GM12878 (cell line): ENCODE data around the gene WWOX. TPM values are rescaled to one million over a fixed set of nuclear protein-coding genes. Genes with fewer than 3 reads are reported as not detected.

Experiments
- ATAC-seq: fragments of 200-7000 bp; cut with Tn5 transposase; 3 replicates; pipeline ENCODE4 v1.9.1; 2020; ENCODE audit warnings: mild to moderate bottlenecking, moderate library complexity
- BruUV-seq: library from RNA; stranded (reverse); fragments of 400-500 nt; replicated peaks from 2 replicates; lab custom pipeline; 2021; lab: Mats Ljungman, UMichigan
- CTCF ChIA-PET: fragments of 300-600 bp; sonication (Branson Sonifier 250); formaldehyde crosslinking; extraction: SDS; loops from one replicate; lab custom pipeline; 2021; ENCODE audit warnings: inconsistent platforms; lab: Yijun Ruan, JAX
- POLR2A ChIA-PET: fragments of 350-600 bp; formaldehyde crosslinking; extraction: SDS; loops from one replicate; lab custom pipeline; 2021; ENCODE audit warnings: inconsistent platforms; lab: Charles Lee
- RAD21 ChIA-PET: fragments of 300-600 bp; sonication (Branson Sonifier 250); formaldehyde crosslinking; loops from one replicate; lab custom pipeline; 2023; ENCODE audit warnings: antibody characterized with exemption; ENCODE audit not compliant: unreplicated experiment; lab: Charles Lee
- SMC1A ChIA-PET: fragments of 300-600 bp; sonication (Branson Sonifier 250); formaldehyde crosslinking; loops from one replicate; lab custom pipeline; 2023; ENCODE audit not compliant: unreplicated experiment, uncharacterized antibody; lab: Charles Lee
- DNase-seq: peaks from one replicate; pipeline ENCODE4 v3.0.0-alpha.2; 2011; ENCODE audit warnings: low read depth, low spot score
- FAIRE-seq: peaks from 3 replicates; lab custom pipeline; 2011; peaks lifted over from hg19 to GRCh38; lab: Jason Lieb, UNC
- H2AFZ ChIP-seq: 2 replicates; pipeline ENCODE4 v1.6.0; 2011; ENCODE audit warnings: low read depth, low read length, control low read depth; ENCODE audit not compliant: control insufficient read depth
- H3K27ac ChIP-seq: 2 replicates; pipeline ENCODE4 v1.5.1; 2011; ENCODE audit warnings: control low read depth; ENCODE audit not compliant: control insufficient read depth, insufficient read depth
- H3K27me3 ChIP-seq, 2 experiments: replicated peaks in 1 of 2; 2 replicates each; pipeline versions ENCODE4 v1.6.0 to v1.6.1; 2011; ENCODE audit warnings: low read length in 1 of 2; ENCODE audit not compliant: control insufficient read depth in 2 of 2, insufficient read depth in 2 of 2
- H3K36me3 ChIP-seq, 2 experiments: 2 replicates each; pipeline ENCODE4 v1.5.1; 2011; ENCODE audit warnings: low read length in 1 of 2; ENCODE audit not compliant: control insufficient read depth in 2 of 2, insufficient read depth in 2 of 2
- H3K4me1 ChIP-seq: 2 replicates; pipeline ENCODE4 v1.6.1; 2011; ENCODE audit warnings: mild to moderate bottlenecking, low read length, moderate library complexity, mixed read lengths; ENCODE audit not compliant: control insufficient read depth, insufficient read depth
- H3K4me2 ChIP-seq: 2 replicates; pipeline ENCODE4 v1.6.0; 2011; ENCODE audit warnings: control low read depth; ENCODE audit not compliant: control insufficient read depth, insufficient read depth
- H3K4me3 ChIP-seq: fragments of 200-600 bp; sonication (generic); 2 replicates; pipeline ENCODE4 v1.5.1; 2016
- H3K79me2 ChIP-seq: 2 replicates; pipeline ENCODE4 v1.6.0; 2011; ENCODE audit warnings: low read length; ENCODE audit not compliant: control insufficient read depth, insufficient read depth
- H3K9ac ChIP-seq: 2 replicates; pipeline ENCODE4 v1.8.0; 2011; ENCODE audit warnings: low read length, control low read depth, mixed read lengths; ENCODE audit not compliant: control insufficient read depth, insufficient read depth
- H3K9me3 ChIP-seq: replicated peaks from 3 replicates; pipeline ENCODE4 v1.5.1; 2011; ENCODE audit warnings: mild to moderate bottlenecking, low read length; ENCODE audit not compliant: control insufficient read depth, insufficient read depth
- H4K20me1 ChIP-seq: 2 replicates; pipeline ENCODE4 v1.6.0; 2011; ENCODE audit not compliant: control insufficient read depth, insufficient read depth
- BCL11A ChIP-seq: IDR thresholded peaks from 2 replicates; pipeline ENCODE4 v1.6.1; 2011; ENCODE audit warnings: low read depth, low read length
- BHLHE40 ChIP-seq, 2 experiments: fragments of 450-650 bp in 1 of 2; IDR thresholded peaks; 2 replicates each; pipeline ENCODE4 v1.6.1; 2011 to 2017; ENCODE audit warnings: low read depth in 2 of 2, borderline replicate concordance in 1 of 2, improper control_type of control experiment in 1 of 2, low read length in 1 of 2, mild to moderate bottlenecking in 1 of 2
- FOXK2 ChIP-seq: fragments of 450-650 bp; IDR thresholded peaks from 2 replicates; pipeline ENCODE4 v1.6.1; 2017; ENCODE audit warnings: mild to moderate bottlenecking, moderate library complexity
- HDAC6 ChIP-seq: fragments of 200-600 bp; sonication (generic); IDR thresholded peaks from one replicate; pipeline ENCODE4 v1.8.0; 2017; ENCODE audit warnings: antibody characterized with exemption; ENCODE audit not compliant: unreplicated experiment
- IKZF2 ChIP-seq, 2 experiments: fragments of 450-650 bp; IDR thresholded peaks; 2 replicates each; pipeline ENCODE4 v1.6.1; 2017; ENCODE audit warnings: mild to moderate bottlenecking in 2 of 2, moderate library complexity in 2 of 2
- MTA3 ChIP-seq: IDR thresholded peaks from 2 replicates; pipeline ENCODE4 v1.6.1; 2012; ENCODE audit warnings: low read length, inconsistent platforms, borderline replicate concordance
- MYC ChIP-seq: IDR thresholded peaks from 2 replicates; pipeline ENCODE4 v1.6.1; 2011; ENCODE audit warnings: mild to moderate bottlenecking, low read length, moderate library complexity, inconsistent platforms; ENCODE audit not compliant: insufficient read depth, insufficient replicate concordance, insufficient read length, severe bottlenecking
- SMAD1 ChIP-seq: fragments of 450-650 bp; IDR thresholded peaks from 2 replicates; pipeline ENCODE4 v1.6.1; 2018; ENCODE audit warnings: mild to moderate bottlenecking, low read depth; ENCODE audit not compliant: partially characterized antibody
- SMAD5 ChIP-seq: IDR thresholded peaks from 2 replicates; pipeline ENCODE4 v1.6.1; 2016; ENCODE audit warnings: antibody characterized with exemption, low read depth
- SREBF1 ChIP-seq: IDR thresholded peaks from 2 replicates; pipeline ENCODE4 v1.6.1; 2012; ENCODE audit warnings: mild to moderate bottlenecking, low read length
- YBX1 ChIP-seq: fragments of 450-650 bp; IDR thresholded peaks from 2 replicates; pipeline ENCODE4 v1.6.1; 2016; ENCODE audit warnings: antibody characterized with exemption
- ZNF24 ChIP-seq: fragments of 450-650 bp; IDR thresholded peaks from 2 replicates; pipeline ENCODE4 v1.6.1; 2017; ENCODE audit warnings: antibody characterized with exemption, mild to moderate bottlenecking
- ZNF274 ChIP-seq: IDR thresholded peaks from one replicate; pipeline ENCODE4 v1.8.0; 2011; ENCODE audit not compliant: insufficient read length, insufficient read depth
- WGBS: methylation state at CpG from one replicate; pipeline ENCODE4 v1.1.6; 2016; ENCODE audit warnings: low lambda C conversion rate; ENCODE audit not compliant: insufficient replicate concordance, insufficient coverage; ENCODE audit errors: missing lambda C conversion rate; 5-methylcytosine and 5-hydroxymethylcytosine counted together
- in situ Hi-C: fragments of 300-500 bp; cut with MboI; formaldehyde crosslinking; loops from 9 replicates; pipeline ENCODE4 v1.14.3; 2018; ENCODE audit warnings: mixed read lengths
- intact Hi-C: fragments of 100-400 bp; cut with micrococcal nuclease; formaldehyde crosslinking; loops from one replicate; pipeline ENCODE4 v1.14.2; 2022; ENCODE audit not compliant: unreplicated experiment
- polyA plus RNA-seq, 11 experiments: library from polyadenylated mRNA; depleted of rRNA in 4 of 11; unstranded in 6 of 11; stranded (reverse) in 5 of 11; fragments of >200 nt; fragmentation: Nextera tagmentation in 4 of 11; fragmentation: Illumina TruSeq in 1 of 11; extraction: Ambion mirVana in 4 of 11; extraction: Trizol in 1 of 11; gene quantifications; 1 replicate in 1 of 11; 2 replicates in 10 of 11; pipeline versions ENCODE4 v1.2.1 to v1.2.3, GENCODE V29; 2011 to 2016; ENCODE audit warnings: inconsistent platforms in 2 of 11, missing spikeins in 2 of 11, low read depth in 1 of 11
- total RNA-seq, 4 experiments: library from RNA; depleted of rRNA in 3 of 4; stranded (reverse); fragments of >200 nt in 3 of 4; fragmentation: Illumina TruSeq in 1 of 4; extraction: Trizol in 1 of 4; gene quantifications; 2 replicates each; pipeline versions ENCODE4 v1.2.1 to v1.2.3, GENCODE V29; 2013 to 2021
- TF ChIP-seq, protein P1 (sequence below): fragments of 450-650 bp; IDR thresholded peaks from 2 replicates; pipeline ENCODE4 v1.6.1; 2017; ENCODE audit warnings: mild to moderate bottlenecking
- TF ChIP-seq, protein P2 (sequence below): IDR thresholded peaks from 2 replicates; pipeline ENCODE4 v1.6.1; 2011; ENCODE audit warnings: low read depth, low read length, improper control_type of control experiment, borderline replicate concordance
- TF ChIP-seq, protein P3 (sequence below): fragments of 450-650 bp; formaldehyde crosslinking; IDR thresholded peaks from 2 replicates; pipeline ENCODE4 v1.4.0; 2022; ENCODE audit warnings: mild to moderate bottlenecking, moderate library complexity

WWOX gene
- total and polyA plus RNA-seq, 10 of the 15 experiments (the other 5 are each of a cell fraction or from before 2014, with no cell fraction given) = 2.8 to 24.4 (median 17.8) TPM

DNA sequence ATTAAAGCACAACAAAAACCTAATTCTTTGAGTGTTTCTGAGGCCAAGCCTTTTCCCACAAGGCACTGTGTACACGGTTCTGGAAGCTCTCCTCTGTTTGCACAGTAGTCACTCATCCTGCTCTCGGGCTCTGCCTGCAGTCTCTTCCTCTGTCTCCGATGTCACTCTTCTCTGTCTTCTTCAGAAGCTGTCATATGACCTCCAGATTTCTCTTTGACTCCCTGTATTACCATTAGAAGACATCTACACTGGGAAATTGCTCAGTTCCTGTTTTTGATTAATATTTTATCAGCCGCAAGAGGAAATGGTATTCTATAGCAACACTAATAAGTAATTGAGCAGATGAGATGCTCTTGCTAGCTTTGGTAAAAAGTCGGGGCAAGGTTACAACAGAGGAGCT lies 422.9 kb downstream of the WWOX start (continued):
- no peak for TF ChIP-seq IKZF2 (IDR thresholded peaks at IDR 0.05)
- TF ChIP-seq SMAD1 = no peak
- TF ChIP-seq, protein P1, sequence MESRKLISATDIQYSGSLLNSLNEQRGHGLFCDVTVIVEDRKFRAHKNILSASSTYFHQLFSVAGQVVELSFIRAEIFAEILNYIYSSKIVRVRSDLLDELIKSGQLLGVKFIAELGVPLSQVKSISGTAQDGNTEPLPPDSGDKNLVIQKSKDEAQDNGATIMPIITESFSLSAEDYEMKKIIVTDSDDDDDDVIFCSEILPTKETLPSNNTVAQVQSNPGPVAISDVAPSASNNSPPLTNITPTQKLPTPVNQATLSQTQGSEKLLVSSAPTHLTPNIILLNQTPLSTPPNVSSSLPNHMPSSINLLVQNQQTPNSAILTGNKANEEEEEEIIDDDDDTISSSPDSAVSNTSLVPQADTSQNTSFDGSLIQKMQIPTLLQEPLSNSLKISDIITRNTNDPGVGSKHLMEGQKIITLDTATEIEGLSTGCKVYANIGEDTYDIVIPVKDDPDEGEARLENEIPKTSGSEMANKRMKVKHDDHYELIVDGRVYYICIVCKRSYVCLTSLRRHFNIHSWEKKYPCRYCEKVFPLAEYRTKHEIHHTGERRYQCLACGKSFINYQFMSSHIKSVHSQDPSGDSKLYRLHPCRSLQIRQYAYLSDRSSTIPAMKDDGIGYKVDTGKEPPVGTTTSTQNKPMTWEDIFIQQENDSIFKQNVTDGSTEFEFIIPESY = no peak
- TF ChIP-seq BHLHE40 (IDR thresholded peaks at IDR 0.05; ENCODE audit: borderline replicate concordance in 1 of 2, low read depth in 2 of 2, low read length in 1 of 2) = no peak
- TF ChIP-seq HDAC6 = no peak

DNA sequence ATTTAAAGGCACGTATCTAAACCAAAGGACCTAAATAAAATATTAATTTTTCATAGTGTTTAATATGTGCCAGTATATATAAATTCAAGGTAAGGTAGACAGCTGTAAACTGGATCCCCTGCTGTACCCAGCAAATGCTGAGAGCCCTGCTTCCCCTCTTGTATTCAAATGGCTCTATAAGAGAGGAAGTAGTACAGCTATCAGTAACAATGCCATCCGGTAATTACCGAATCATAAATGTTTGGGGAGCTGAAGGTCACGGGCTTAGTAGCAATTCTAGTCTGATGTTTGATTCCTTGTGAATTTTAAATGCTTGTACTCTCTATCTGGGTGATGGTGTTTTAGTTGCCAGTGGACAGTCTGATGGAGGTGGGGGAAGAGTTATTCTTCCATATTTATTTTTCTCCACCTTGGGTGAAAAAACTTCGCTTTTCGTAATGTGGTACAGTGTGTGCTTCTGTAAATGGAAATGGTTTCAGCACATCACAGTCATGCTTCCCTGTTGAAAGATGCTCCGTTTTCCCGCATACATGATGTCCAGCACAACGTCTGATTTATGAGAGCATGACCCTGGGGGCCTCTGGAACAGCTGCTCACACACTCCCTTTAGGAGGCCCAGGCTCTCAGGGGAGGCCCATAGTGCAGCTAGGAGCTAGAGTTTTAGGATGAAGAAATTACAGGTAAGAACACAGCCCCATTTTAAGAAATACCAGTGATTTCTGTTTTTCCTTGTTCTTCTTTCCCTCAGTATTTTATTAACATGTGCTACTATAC lies 423.9 kb downstream of the WWOX start:
- no peaks in the 10 kb centered on the region for H3K4me1 ChIP-seq
- whole genome bisulfite sequencing = 53% methylated on average over 9 of the region's 9 CpGs
- no peak for DNase-seq
- no peak overlapping the region for H3K27ac ChIP-seq
- H3K9ac ChIP-seq = no peak overlapping the region
- no peaks in the 10 kb centered on the region for H4K20me1 ChIP-seq
- FAIRE-seq = no peak
- no peak overlapping the region for H3K4me2 ChIP-seq
- no peaks in the 10 kb centered on the region for H3K79me2 ChIP-seq
- H3K9me3 ChIP-seq = no peaks in the 10 kb centered on the region
- H3K4me3 ChIP-seq = no peak overlapping the region
- ChIA-PET POLR2A (no interaction called here), CTCF (interaction anchor here (1.1 to 1.6 kb wide), 2 partner anchors 19 to 400 kb away, joined by 3 read pairs; no protein-coding TSS in a partner anchor), SMC1A (no interaction called here), RAD21 (no interaction called here)
- BruUV-seq = no TSS peak
- no peaks in the 10 kb centered on the region for H3K36me3 ChIP-seq
- peak; percentile 36; the same call in 1 of the 3 replicates for ATAC-seq
- in situ Hi-C loops (no loop called here), intact Hi-C loops (no loop called here)
- no peaks in the 10 kb centered on the region for H3K27me3 ChIP-seq
- H2AFZ ChIP-seq = no peak overlapping the region
- TF ChIP-seq ZNF24 (no peak), YBX1 (no peak), SREBF1 (no peak), SMAD5 (no peak), BCL11A (no peak), MYC (no peak), MTA3 (no peak), ZNF274 (no peak), FOXK2 (no peak)
- TF ChIP-seq, protein P2, sequence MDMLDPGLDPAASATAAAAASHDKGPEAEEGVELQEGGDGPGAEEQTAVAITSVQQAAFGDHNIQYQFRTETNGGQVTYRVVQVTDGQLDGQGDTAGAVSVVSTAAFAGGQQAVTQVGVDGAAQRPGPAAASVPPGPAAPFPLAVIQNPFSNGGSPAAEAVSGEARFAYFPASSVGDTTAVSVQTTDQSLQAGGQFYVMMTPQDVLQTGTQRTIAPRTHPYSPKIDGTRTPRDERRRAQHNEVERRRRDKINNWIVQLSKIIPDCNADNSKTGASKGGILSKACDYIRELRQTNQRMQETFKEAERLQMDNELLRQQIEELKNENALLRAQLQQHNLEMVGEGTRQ = no peak
- TF ChIP-seq, protein P3, sequence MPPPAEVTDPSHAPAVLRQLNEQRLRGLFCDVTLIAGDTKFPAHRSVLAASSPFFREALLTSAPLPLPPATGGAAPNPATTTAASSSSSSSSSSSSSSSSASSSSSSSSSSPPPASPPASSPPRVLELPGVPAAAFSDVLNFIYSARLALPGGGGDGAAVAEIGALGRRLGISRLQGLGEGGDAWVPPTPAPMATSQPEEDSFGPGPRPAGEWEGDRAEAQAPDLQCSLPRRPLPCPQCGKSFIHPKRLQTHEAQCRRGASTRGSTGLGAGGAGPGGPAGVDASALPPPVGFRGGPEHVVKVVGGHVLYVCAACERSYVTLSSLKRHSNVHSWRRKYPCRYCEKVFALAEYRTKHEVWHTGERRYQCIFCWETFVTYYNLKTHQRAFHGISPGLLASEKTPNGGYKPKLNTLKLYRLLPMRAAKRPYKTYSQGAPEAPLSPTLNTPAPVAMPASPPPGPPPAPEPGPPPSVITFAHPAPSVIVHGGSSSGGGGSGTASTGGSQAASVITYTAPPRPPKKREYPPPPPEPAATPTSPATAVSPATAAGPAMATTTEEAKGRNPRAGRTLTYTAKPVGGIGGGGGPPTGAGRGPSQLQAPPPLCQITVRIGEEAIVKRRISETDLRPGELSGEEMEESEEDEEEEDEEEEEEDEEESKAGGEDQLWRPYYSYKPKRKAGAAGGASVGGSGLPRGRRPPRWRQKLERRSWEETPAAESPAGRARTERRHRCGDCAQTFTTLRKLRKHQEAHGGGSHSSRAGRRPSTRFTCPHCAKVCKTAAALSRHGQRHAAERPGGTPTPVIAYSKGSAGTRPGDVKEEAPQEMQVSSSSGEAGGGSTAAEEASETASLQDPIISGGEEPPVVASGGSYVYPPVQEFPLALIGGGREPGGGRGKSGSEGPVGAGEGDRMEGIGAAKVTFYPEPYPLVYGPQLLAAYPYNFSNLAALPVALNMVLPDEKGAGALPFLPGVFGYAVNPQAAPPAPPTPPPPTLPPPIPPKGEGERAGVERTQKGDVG (CRISPR knock-in tag) = no peak
